HG03558 (cell line): ENCODE results near the gene OR6J1.

ENCODE experiments used
- ATAC-seq: cut with Tn5 transposase; IDR thresholded peaks from one replicate; pipeline ENCODE4 v1.9.1; 2021; ENCODE audit warnings: moderate number of reproducible peaks; ENCODE audit not compliant: unreplicated experiment; ENCODE audit errors: extremely low read depth

Gene OR6J1

DNA sequence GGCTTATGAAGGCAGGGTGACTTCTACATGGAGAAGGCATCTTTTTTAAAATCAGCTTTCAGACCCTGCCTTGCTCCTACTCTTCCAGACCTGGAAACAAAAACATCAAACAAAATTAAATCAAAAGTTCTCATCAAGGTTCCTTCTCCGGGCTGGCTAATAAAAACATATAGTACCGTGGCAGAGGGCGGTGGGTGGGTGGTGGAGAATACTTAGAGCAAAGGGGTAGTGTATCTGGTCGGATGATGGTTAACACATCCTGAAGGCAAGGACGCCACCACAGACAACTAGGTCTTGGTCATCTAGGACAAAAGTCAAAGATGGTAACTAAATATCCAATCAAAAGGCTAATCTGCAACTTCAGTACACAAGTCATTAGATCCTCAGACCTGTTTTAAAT is 56.9 kb downstream of the OR6J1 start:
- no peak for ATAC-seq

DNA sequence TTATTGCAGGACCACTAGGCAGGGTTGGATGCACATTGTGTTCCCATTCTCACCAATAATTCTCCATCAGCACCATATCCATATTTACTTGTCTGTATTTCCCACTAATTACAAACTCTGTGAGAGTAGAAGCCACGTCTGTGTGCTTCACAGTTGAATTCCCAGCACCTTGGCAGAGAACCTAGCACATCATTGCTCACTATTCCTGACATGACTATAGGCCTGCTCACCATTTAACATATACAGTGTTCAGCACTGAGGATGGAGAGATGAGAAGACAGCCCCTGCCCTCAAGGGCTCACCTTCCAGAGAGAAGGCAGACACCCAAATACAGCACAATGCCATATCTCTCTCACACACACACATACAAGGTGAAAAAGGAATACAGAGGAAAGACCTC is 60.2 kb downstream of the OR6J1 start:
- no peak for ATAC-seq
